Measurements from ENCODE around the gene SP8. TPM values are rescaled to one million over a fixed set of nuclear protein-coding genes. Genes with fewer than 3 reads are reported as not detected.

SP8 gene
- total RNA-seq, 2 experiments from 2014 or later = not detected

DNA sequence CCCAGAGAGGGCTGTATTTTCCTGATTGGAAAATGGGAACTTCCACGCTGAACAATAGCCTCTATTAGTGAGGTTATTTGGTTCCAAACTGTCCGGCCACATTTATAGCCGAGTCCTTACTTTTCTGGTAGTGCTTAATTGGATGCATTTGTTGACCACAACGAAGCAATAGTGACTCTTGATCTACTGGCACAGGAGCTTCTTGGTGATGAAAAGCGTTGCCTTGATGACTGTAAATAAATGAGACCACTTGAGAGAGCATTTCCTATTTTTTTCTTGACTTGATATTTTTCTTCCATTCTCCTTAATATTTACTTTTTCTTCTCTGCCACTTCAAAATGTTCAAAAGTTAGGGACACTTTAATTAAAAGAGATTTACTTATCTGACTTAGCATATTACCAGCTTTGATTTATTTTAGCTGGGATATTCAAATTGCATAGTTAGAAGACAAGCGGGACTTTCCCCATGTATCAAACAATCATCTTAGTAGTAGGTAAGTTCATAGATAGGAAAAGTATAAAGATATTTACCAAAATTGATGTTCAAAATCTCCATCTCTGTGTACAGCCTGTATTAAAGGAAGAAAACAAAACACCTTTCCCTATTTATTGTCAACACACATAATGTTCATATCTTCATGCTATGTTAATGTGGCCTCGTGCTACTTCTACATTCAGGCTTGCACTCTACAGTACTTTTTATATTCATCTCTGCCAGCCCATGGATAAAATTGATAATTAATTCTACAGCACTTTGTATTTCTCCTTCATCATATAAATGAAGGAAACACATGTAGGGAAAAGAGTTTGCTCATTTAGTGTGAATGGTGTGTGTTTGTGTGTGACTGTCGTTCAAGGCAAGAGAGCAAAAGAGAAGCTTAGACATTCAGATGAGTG is 5.1 kb upstream of the SP8 start:
- peaks cover 3% of the 10 kb centered on the region for H3K36me3 Mint-ChIP-seq (ENCODE audit: low read depth)
- no peak for DNase-seq
- H3K27ac Mint-ChIP-seq = no peak overlapping the region
- no peak overlapping the region for H3K4me3 Mint-ChIP-seq
- H3K4me1 Mint-ChIP-seq = peaks cover 7% of the 10 kb centered on the region
- POLR2A ChIA-PET = no interaction called here
- peaks cover 9% of the 10 kb centered on the region for H3K9me3 Mint-ChIP-seq
- H3K27me3 Mint-ChIP-seq = peaks cover 87% of the 10 kb centered on the region
- CTCF ChIA-PET = no interaction called here

DNA sequence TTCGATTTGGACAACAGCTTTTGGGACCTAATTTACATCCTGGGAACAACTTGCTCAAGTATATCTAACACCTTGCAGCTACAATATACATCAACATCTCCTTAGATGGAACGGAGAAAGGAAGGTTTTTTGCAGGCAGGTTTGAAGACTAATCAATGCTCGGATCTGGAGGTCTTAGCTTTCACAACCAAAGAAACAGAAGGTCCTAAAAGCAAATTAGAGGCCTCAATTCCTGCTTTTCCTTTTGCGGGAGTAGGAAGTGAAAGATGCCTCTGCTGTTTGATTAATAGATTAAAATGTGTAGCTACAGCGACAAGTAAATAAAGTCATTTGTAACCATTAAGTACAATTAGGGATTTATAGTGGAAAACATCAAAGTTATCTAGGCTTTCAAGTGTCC is 3.7 kb upstream of the SP8 start:
- Mint-ChIP-seq H3K9me3 (peaks cover 11% of the 10 kb centered on the region), H3K27ac (no peak overlapping the region), H3K27me3 (peaks cover 87% of the 10 kb centered on the region), H3K4me3 (no peak overlapping the region), H3K36me3 (ENCODE audit: low read depth) (peaks cover 4% of the 10 kb centered on the region), H3K4me1 (peaks cover 16% of the 10 kb centered on the region)
- POLR2A ChIA-PET = no interaction called here
- DNase-seq = no peak
- CTCF ChIA-PET = interaction anchor here (0.6 kb wide), 1 partner anchor 1457 kb away, joined by 3 read pairs; no protein-coding TSS in a partner anchor

DNA sequence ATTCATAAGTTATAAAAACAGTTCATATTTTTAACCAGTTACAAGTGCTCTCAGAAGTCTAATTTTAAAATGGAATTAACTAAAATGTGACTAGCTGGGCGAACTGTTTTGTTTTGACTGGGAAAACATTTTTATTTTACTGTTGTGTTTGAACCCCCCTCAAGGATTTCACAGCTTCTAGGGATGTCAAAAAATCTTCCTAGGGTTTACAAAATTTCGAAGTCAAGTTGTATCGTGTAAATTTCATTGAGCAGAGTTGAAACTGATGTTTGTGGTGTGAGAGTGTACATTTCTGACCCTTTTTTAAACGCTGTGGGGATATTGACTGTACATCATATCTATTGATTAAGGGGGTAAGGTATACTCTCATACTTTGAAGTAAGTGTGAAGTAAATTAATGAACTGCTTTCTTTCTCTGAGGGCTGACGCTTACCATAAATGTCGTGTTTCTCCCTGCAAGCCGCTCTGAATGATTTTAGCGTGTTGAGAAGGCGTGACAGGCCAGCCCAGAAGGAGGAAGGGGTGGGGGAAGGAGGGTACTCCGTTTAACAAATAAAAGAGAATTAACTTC is 1.8 kb upstream of the SP8 start:
- no peak overlapping the region for H3K4me3 Mint-ChIP-seq
- peaks cover 77% of the 10 kb centered on the region for H3K27me3 Mint-ChIP-seq
- no peak for DNase-seq
- peaks cover 18% of the 10 kb centered on the region for H3K4me1 Mint-ChIP-seq
- POLR2A ChIA-PET = no interaction called here
- peaks cover 7% of the 10 kb centered on the region for H3K36me3 Mint-ChIP-seq (ENCODE audit: low read depth)
- H3K9me3 Mint-ChIP-seq = peaks cover 16% of the 10 kb centered on the region
- H3K27ac Mint-ChIP-seq = no peak overlapping the region
- CTCF ChIA-PET = no interaction called here

DNA sequence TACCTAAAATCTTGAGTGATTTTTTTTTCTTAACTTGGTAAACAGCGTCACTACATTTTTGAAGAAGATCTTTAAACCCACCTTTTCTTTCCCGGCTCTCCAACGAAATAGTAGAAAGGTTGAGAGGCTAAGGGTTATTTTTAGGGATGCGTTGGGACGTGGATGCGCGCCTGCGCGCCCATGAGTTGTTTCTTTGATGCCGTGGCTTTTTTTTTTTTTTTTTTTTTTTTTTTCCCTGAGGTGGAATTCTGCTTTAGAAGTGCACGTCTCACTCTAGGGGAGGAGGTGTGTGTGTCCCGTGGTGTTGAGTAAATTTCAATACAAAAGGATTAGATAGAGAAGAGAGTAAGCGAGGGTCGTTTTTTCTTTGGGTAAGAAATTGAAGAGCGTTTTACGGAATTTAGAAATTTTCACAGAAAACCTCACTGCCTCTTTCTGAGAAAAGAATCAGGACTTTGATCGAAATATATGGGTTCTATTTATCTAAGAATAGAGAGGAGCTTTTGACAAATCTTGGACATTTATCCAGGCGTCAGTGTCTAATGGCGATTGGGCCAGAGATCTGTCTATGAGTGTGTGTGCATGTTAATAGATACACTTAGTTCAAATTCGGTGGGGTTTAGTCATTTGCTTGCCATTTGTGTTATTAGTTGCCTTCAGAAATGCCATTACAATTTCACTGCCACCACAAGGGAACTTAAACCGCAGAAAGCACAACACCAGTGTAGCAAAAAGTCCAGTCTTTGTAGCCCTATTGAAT is 1.2 kb upstream of the SP8 start:
- peak overlapping the region; percentile 12 for H3K4me3 Mint-ChIP-seq
- H3K9me3 Mint-ChIP-seq = peaks cover 13% of the 10 kb centered on the region
- CTCF ChIA-PET = no interaction called here
- H3K36me3 Mint-ChIP-seq (ENCODE audit: low read depth) = peaks cover 7% of the 10 kb centered on the region
- peaks cover 18% of the 10 kb centered on the region for H3K4me1 Mint-ChIP-seq
- H3K27me3 Mint-ChIP-seq = peaks cover 78% of the 10 kb centered on the region
- no peak for DNase-seq
- H3K27ac Mint-ChIP-seq = no peak overlapping the region
- POLR2A ChIA-PET = no interaction called here

DNA sequence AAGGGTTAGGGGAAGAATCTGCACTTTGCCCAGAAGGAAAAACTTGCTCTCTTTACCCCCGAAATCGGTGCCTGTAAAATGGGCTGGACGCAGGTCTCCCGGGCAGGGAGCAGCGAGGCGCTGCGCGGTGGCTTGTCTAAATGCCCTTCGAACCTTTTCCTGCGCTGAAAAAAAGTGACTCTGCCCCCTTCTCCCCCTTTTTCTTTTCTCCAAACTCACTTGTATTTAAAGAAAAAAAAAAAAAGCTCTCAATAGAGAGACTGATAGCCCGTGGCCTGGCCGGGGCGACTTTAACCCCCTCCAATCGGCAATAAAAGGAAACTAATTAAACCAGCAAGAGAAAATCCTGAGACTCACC is 286 bp downstream of the SP8 start:
- Mint-ChIP-seq H3K27me3 (peaks cover 76% of the 10 kb centered on the region), H3K27ac (peak overlapping the region; percentile 78), H3K36me3 (ENCODE audit: low read depth) (peaks cover 7% of the 10 kb centered on the region), H3K4me3 (peak overlapping the region; percentile 63), H3K9me3 (peaks cover 13% of the 10 kb centered on the region), H3K4me1 (peaks cover 18% of the 10 kb centered on the region)
- ChIA-PET CTCF (no interaction called here), POLR2A (interaction anchor here (0.6 kb wide), 1 partner anchor 381 kb away, joined by 5 read pairs; no protein-coding TSS in a partner anchor)
- DNase-seq = no peak

DNA sequence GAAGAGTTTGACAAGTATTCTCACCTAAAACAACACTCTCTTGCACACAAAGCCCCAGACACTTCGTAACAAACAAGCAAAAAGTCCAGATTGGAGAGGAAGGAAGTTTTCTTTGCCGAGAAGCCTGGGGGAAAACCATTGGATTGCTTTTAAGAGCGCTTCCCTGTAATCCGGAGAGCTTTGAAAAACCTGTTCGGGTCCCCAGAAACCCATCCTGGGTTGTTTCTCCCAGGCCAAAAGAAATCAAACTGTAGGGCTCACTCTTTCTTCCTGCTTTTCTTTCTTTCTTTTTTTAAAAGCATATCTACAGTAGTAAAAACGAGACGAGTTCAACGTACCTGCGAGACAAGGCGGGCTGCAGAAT is 655 bp downstream of the SP8 start:
- CTCF ChIA-PET = interaction anchor here (0.8 kb wide), 1 partner anchor 8 kb away, joined by 3 read pairs; no protein-coding TSS in a partner anchor

DNA sequence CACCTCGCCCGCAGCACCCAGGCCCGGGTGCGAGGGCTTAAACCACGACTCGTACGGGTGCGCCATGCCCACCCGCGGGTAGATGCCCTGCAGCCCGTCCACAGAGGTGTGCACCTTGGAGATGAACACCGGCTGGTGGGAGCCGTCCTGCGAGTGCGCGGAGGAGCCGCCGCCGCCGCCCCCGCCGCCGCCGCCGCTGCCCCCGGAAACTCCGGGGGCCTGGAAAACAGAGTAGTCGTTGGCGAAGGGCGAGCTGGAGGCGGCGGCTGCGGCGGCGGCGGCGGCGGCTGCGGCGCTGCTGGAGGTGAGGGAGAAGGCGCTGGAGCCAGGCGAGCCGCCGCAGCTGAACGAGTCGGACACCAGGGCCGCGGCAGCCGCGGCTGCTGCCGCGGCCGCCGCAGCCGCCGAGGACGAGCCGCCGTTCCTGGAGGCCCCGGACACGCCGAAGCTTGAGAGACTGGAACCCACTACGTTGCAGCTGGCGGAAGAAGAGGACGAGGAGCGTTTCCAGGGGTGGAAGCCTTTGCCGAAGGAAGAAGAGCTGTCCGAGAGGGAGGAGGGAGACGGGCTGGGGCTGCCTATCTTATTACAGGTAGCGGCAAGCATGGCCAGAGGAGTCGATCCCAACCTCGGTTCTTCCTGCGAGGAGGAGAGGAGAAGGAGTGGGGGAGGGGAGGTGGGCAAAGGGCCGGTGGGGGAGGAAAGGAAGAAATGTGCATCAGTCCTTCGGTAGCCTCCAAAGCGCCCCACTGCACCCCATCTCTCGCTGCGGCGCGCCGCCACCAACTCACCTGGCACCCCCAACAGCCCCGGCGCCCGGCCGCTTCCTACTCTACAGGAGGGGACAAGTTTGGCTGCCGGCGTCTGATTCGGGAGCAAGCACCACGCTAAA is 1.3 kb downstream of the SP8 start:
- Mint-ChIP-seq H3K27ac (peak overlapping the region; percentile 78), H3K9me3 (peaks cover 13% of the 10 kb centered on the region), H3K4me1 (peaks cover 16% of the 10 kb centered on the region), H3K27me3 (peaks cover 76% of the 10 kb centered on the region), H3K36me3 (ENCODE audit: low read depth) (peaks cover 7% of the 10 kb centered on the region), H3K4me3 (peak overlapping the region; percentile 43)
- CTCF ChIA-PET = interaction anchor here (0.8 kb wide), 1 partner anchor 9 kb away, joined by 3 read pairs; no protein-coding TSS in a partner anchor
- POLR2A ChIA-PET = interaction anchor here (0.7 kb wide), 1 partner anchor 9 kb away, joined by 3 read pairs; no protein-coding TSS in a partner anchor
- no peak for DNase-seq

More for the DNA sequence above, 655 bp downstream of the SP8 start:
- Mint-ChIP-seq H3K4me1 (peaks cover 16% of the 10 kb centered on the region), H3K36me3 (ENCODE audit: low read depth) (peaks cover 7% of the 10 kb centered on the region), H3K9me3 (peaks cover 13% of the 10 kb centered on the region), H3K27me3 (peaks cover 75% of the 10 kb centered on the region), H3K27ac (peak overlapping the region; percentile 78), H3K4me3 (peak overlapping the region; percentile 63)
- POLR2A ChIA-PET = interaction anchor here (0.7 kb wide), 1 partner anchor 8 kb away, joined by 3 read pairs; no protein-coding TSS in a partner anchor
- DNase-seq = no peak

DNA sequence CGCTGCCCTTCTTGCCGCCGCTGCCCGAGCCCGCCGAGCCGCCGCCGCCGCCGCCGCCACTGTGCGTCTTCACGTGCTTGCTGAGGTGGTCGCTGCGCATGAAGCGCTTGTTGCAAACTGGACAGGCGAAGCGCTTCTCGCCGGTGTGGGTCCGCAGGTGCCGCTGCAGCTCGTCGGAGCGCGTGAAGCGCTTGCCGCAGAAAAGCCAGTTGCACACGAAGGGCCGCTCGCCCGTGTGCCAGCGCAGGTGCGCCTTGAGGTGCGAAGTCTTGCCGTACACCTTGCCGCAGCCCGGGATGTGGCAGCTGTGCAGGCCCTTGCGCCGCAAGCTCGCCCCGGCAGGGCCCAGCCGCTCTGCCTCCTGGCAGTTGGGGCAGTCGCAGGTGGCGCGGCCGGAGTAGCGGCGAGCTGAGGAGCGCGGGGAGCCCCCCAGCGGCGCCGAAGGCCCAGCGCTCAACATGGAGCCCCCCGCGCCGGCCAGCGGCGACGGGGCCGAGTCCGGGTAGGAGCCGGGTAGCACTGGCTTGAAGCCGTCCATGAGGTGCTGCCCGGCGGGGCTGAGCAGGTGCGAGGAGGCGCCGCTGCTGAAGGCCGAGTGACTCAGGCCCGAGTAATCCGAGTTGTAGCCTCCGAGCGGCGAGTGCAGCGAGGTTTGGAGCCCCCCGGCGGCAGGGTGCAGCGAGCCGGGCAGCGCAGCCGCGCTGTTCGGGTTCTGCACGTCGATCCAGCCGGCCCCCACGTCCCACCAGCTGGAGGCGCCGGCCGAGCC is 2.1 kb downstream of the SP8 start:
- peaks cover 76% of the 10 kb centered on the region for H3K27me3 Mint-ChIP-seq
- peaks cover 13% of the 10 kb centered on the region for H3K9me3 Mint-ChIP-seq
- peaks cover 4% of the 10 kb centered on the region for H3K36me3 Mint-ChIP-seq (ENCODE audit: low read depth)
- POLR2A ChIA-PET = no interaction called here
- H3K4me3 Mint-ChIP-seq = no peak overlapping the region
- CTCF ChIA-PET = no interaction called here
- DNase-seq = no peak
- H3K27ac Mint-ChIP-seq = no peak overlapping the region
- peaks cover 16% of the 10 kb centered on the region for H3K4me1 Mint-ChIP-seq

DNA sequence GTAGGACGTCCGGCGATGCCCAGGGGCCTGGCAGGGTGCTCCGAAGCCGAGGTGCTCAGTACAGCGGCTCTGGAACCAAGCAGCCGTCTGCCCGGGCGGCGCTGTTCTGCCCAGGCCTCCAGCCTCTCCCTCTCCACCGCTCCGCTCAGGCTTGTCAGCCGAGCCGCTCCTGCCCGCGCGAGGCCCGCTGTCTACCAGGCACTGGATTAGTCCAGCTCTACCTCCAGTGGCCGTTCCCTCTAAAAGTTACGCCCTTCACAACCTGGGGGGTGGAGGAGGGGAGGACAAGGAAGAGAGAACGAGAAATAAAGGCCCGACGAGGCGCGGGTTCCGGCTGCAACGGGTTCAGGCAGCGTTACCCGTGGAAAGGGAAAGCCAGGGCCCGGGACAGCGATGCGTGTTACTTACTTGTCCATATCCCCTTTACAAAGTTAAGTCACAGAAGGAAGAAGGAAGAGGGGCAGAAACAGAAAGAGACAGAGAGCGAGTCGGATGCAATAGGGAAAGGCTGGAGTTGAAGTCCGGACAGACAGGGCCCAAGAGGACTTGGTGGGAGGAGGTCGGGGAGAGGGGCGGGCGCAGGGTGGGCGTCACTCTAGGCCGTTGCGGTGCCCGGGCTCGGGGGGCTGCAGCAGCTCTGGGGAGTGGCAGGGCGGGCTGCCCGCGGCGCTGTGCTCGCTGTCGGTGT is 2.8 kb downstream of the SP8 start:
- ChIA-PET CTCF (interaction anchor here (0.7 to 1.3 kb wide), 4 partner anchors 9 to 51 kb away, joined by 3 to 5 read pairs (median 4); no protein-coding TSS in a partner anchor), POLR2A (no interaction called here)
- H3K9me3 Mint-ChIP-seq = peaks cover 11% of the 10 kb centered on the region
- peak overlapping the region; percentile 84 for H3K27ac Mint-ChIP-seq
- peak overlapping the region; percentile 65 for H3K4me3 Mint-ChIP-seq
- DNase-seq = no peak
- H3K27me3 Mint-ChIP-seq = peaks cover 81% of the 10 kb centered on the region
- peaks cover 16% of the 10 kb centered on the region for H3K4me1 Mint-ChIP-seq
- peaks cover 4% of the 10 kb centered on the region for H3K36me3 Mint-ChIP-seq (ENCODE audit: low read depth)

DNA sequence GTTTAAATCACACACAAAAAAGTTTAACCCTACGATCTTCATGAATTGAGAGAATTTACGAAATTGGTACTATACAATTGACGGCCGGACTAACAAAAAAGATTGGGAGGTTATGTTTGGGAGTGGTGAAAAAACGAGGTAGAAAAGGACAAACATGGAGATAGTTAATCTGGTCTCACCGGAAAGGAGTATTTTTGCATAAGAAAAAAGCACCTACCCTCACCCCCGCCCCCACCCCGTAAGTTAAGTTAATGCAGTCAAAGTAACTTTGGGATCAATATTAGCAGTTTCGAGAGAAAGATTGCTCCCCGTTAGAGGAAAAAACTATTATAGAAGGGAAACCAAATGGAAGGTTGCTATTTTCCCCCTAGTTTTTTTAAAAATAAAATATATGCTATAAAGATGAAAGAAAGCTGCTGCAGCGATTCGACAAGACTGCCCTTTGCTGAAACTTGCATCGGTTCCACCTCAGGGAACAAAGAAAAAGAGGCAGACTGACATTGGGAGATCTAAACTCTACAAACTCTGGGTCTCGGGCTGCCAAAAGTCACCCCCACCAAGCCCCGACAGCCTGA is 3.5 kb downstream of the SP8 start:
- Mint-ChIP-seq H3K4me1 (peaks cover 16% of the 10 kb centered on the region), H3K27me3 (peaks cover 81% of the 10 kb centered on the region), H3K36me3 (ENCODE audit: low read depth) (peaks cover 4% of the 10 kb centered on the region), H3K27ac (peak overlapping the region; percentile 3), H3K4me3 (peak overlapping the region; percentile 65), H3K9me3 (peaks cover 11% of the 10 kb centered on the region)
- no peak for DNase-seq
- ChIA-PET CTCF (interaction anchor here (0.7 to 1.3 kb wide), 4 partner anchors 8 to 50 kb away, joined by 3 to 5 read pairs (median 4); no protein-coding TSS in a partner anchor), POLR2A (no interaction called here)

DNA sequence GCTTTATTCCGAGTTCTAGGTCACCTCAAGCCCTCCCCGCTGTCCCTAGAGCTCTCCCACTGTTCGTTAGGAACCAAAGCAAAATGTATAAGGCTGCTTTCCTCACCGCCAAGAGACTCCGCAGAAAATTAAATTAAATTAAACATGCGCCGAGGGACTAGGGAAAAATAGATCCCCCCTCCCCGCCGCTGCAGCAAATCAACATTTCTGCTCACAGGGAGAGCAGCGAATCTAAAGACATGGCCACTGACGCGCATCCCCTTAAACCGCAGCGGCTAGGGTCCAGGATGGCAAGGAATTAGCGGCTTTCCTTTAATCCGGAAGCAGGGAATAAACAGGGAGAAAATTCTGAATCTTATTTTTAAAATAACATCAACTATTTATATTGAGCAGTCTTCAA is 7.6 kb downstream of the SP8 start:
- Mint-ChIP-seq H3K4me1 (peaks cover 10% of the 10 kb centered on the region), H3K27me3 (peaks cover 86% of the 10 kb centered on the region), H3K9me3 (peaks cover 5% of the 10 kb centered on the region), H3K4me3 (no peak overlapping the region), H3K36me3 (ENCODE audit: low read depth) (peaks cover 4% of the 10 kb centered on the region), H3K27ac (no peak overlapping the region)
- DNase-seq = no peak
- POLR2A ChIA-PET = no interaction called here
- CTCF ChIA-PET = no interaction called here
